Right lobe of liver (tissue), 6 donors: Measurements from ENCODE around the gene RNLS. TPM values are rescaled to one million over a fixed set of nuclear protein-coding genes. Genes with fewer than 3 reads are reported as not detected.

Source experiments
- ATAC-seq, 4 donors: fragments of 200-7000 bp; cut with Tn5 transposase; one replicate each; pipeline ENCODE4 v1.9.1; 2020; ENCODE audit warnings: mild to moderate bottlenecking in 4 of 4, moderate library complexity in 4 of 4
- DNase-seq, 3 donors: peaks; one replicate each; pipeline ENCODE4 v3.0.0-alpha.2; 2020
- H3K27ac ChIP-seq, 3 donors: fragments of 200-600 bp; one replicate each; pipeline ENCODE4 v1.8.0; 2022
- H3K27me3 ChIP-seq, 2 donors: fragments of 200-600 bp; one replicate each; pipeline ENCODE4 v1.8.0; 2022
- H3K36me3 ChIP-seq, 4 donors: fragments of 200-600 bp; sonication (generic) in 1 of 4; one replicate each; pipeline versions ENCODE4 v1.5.1 to v1.8.0; 2017 to 2022; ENCODE audit warnings: control low read depth in 1 of 4
- H3K4me1 ChIP-seq, 4 donors: fragments of 200-600 bp; sonication (generic) in 1 of 4; one replicate each; pipeline versions ENCODE4 v1.5.1 to v1.8.0; 2017 to 2022; ENCODE audit warnings: control low read depth in 1 of 4
- H3K4me3 ChIP-seq, 3 donors: fragments of 200-600 bp; one replicate each; pipeline ENCODE4 v1.8.0; 2022
- H3K9me3 ChIP-seq, 4 donors: fragments of 200-600 bp; sonication (generic) in 1 of 4; one replicate each; pipeline versions ENCODE4 v1.5.1 to v1.8.0; 2017 to 2022; ENCODE audit warnings: control low read depth in 1 of 4
- POLR2A ChIP-seq: fragments of 450-650 bp; IDR thresholded peaks from one replicate; pipeline ENCODE4 v1.6.1; 2017; ENCODE audit warnings: antibody characterized with exemption, mild to moderate bottlenecking
- WGBS: methylation state at CpG from one replicate; pipeline ENCODE4 v1.1.6; 2018; ENCODE audit warnings: low coverage, low lambda C conversion rate; ENCODE audit not compliant: insufficient coverage; ENCODE audit errors: missing lambda C conversion rate; 5-methylcytosine and 5-hydroxymethylcytosine counted together
- intact Hi-C, 2 donors: fragments of 100-400 bp; cut with DNase I; formaldehyde crosslinking; loops; one replicate each; pipeline versions ENCODE4 v1.11.2 to v1.14.1; 2022
- total RNA-seq, 6 experiments: library from RNA; depleted of rRNA in 2 of 6; stranded (reverse); fragments of >200 nt in 2 of 6; fragmentation: NEBNext Ultra II Directional in 3 of 6; extraction: Animal tissue kit (Norgen Biotek cat#: 25700) in 3 of 6; gene quantifications; one replicate each; pipeline versions ENCODE4 v1.1.0 to v1.2.4, GENCODE V29; 2016 to 2023
- TF ChIP-seq, protein P1 (sequence below), 4 donors: fragments of 200-600 bp in 3 of 4; fragments of 450-650 bp in 1 of 4; IDR thresholded peaks; one replicate each; pipeline versions ENCODE4 v1.5.1 to v1.8.0; 2016 to 2022; ENCODE audit warnings: antibody characterized with exemption in 4 of 4, mild to moderate bottlenecking in 2 of 4
- donor health status: DM: no; HTN: yes; CAD: no.
- donor health status: DM: no; HTN: no; CAD: no.
- donor health status: DM: no; HTN: no; CAD: no.
- donor health status: DM: no; HTN: yes; CAD: no.
- donor health status: DM: no; HTN: yes; CAD: no.

RNLS gene
- total RNA-seq, 6 experiments from 2014 or later, result 5.9 to 10.5 (median 7.3) TPM

- 86% methylated on average over 2 of the region's 2 CpGs for WGBS
- intact Hi-C loops, result no loop called here
- Histone ChIP-seq H3K36me3 (no peaks in the 10 kb centered on the region), H3K9me3 (no peaks in the 10 kb centered on the region), H3K4me3 (no peak within 1 kb of the TSS), H3K27me3 (no peaks in the 10 kb centered on the region), H3K4me1 (no peaks in the 10 kb centered on the region), H3K27ac (no peak within 1 kb of the TSS)
- DNase-seq (no peak), ATAC-seq (no peak)
- no peak for TF ChIP-seq POLR2A
- TF ChIP-seq, protein P1, sequence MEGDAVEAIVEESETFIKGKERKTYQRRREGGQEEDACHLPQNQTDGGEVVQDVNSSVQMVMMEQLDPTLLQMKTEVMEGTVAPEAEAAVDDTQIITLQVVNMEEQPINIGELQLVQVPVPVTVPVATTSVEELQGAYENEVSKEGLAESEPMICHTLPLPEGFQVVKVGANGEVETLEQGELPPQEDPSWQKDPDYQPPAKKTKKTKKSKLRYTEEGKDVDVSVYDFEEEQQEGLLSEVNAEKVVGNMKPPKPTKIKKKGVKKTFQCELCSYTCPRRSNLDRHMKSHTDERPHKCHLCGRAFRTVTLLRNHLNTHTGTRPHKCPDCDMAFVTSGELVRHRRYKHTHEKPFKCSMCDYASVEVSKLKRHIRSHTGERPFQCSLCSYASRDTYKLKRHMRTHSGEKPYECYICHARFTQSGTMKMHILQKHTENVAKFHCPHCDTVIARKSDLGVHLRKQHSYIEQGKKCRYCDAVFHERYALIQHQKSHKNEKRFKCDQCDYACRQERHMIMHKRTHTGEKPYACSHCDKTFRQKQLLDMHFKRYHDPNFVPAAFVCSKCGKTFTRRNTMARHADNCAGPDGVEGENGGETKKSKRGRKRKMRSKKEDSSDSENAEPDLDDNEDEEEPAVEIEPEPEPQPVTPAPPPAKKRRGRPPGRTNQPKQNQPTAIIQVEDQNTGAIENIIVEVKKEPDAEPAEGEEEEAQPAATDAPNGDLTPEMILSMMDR (IDR thresholded peaks at IDR 0.05), result no peak
These were observed 3.3 kb upstream of the RNLS start, which contains the start of gene LIPJ for GRCh38 chr10:88586462-88586861. Gene LIPJ (plus strand): TSS chr10:88586762. CDS start chr10:88590688, 3,926 bp downstream.

GRCh38 chr10:88583584-88583957 is 453 bp upstream of the RNLS start:
- Histone ChIP-seq H3K27me3 (no peaks in the 10 kb centered on the region), H3K9me3 (no peaks in the 10 kb centered on the region), H3K36me3 (no peaks in the 10 kb centered on the region), H3K27ac (peak overlapping the region; percentile 76 to 91 (median 84)), H3K4me3 (peak overlapping the region; percentile 47 to 77 (median 73)), H3K4me1 (no peaks in the 10 kb centered on the region)
- intact Hi-C loops, result no loop called here
- DNase-seq (no peak), ATAC-seq (no peak)
- 57% methylated on average over 7 of the region's 7 CpGs for WGBS
- TF ChIP-seq POLR2A, result no peak
- TF ChIP-seq, protein P1 (IDR thresholded peaks at IDR 0.05), result no peak

DNA sequence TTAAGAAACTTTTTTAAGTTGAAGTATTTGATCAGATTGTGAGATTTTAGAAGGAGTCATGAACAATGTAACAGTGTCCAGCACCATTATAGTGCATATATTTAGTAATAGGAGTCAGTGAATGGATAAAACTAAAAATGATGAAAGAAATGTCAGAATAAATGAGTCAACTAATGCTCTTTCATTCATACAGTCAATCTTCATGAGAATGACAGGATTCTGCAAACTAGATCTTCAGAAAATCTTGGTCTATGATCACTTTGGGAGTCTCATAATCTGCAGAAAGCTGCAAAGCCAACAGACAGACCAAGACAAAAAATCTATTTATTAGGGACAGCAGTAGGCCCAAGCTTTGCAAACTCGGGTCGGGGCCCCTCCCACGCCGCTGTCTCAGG is 710 bp downstream of the RNLS start:
- no peaks in the 10 kb centered on the region for H3K4me1 ChIP-seq
- no peaks in the 10 kb centered on the region for H3K27me3 ChIP-seq
- 0% methylated on average over 4 of the region's 4 CpGs for WGBS
- H3K36me3 ChIP-seq, result no peaks in the 10 kb centered on the region
- no peak for TF ChIP-seq POLR2A
- TF ChIP-seq, protein P1 (IDR thresholded peaks at IDR 0.05), result no peak
- peak overlapping the region; percentile 47 to 77 (median 73) for H3K4me3 ChIP-seq
- peak overlapping the region in 2 of 3 donors; percentile 84 to 91 for H3K27ac ChIP-seq
- DNase-seq (no peak), ATAC-seq (no peak)
- intact Hi-C loops, result no loop called here
- H3K9me3 ChIP-seq, result no peaks in the 10 kb centered on the region

- Histone ChIP-seq H3K27ac (no peak overlapping the region), H3K9me3 (no peaks in the 10 kb centered on the region), H3K4me1 (no peaks in the 10 kb centered on the region), H3K27me3 (no peaks in the 10 kb centered on the region), H3K4me3 (no peak overlapping the region), H3K36me3 (no peaks in the 10 kb centered on the region)
- WGBS, result 0% methylated on average over 1 of the region's 1 CpG
- TF ChIP-seq, protein P1 (IDR thresholded peaks at IDR 0.05), result peak; percentile 37 to 53 (median 47)
- TF ChIP-seq POLR2A, result no peak
- intact Hi-C loops, result no loop called here
- ATAC-seq (peak; percentile 61 to 72 (median 72)), DNase-seq (no peak)
These were observed 18.0 kb downstream of the RNLS start for GRCh38 chr10:88565072-88565471.

DNA sequence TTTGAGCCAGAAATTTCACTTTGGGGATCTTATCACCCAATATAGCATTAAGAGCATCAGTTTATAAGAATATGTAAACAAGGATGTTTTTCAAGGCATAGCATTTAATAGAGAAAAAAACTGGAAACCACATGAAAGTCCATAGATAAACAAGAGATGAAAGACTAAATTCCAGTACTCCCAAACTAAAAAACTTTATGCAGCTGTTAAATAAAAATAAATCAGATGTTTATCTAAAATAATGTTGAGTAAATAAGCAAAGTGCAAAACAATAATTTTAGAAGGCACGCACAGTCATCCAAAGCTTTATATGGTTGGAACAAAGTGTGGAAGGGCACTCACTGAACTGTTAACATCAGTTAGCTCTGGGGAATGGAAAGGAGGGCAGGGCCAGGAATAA is 21.0 kb downstream of the RNLS start:
- DNase-seq (no peak), ATAC-seq (no peak)
- no peaks in the 10 kb centered on the region for H3K27me3 ChIP-seq
- 91% methylated on average over 1 of the region's 1 CpG for WGBS
- H3K9me3 ChIP-seq, result no peaks in the 10 kb centered on the region
- H3K4me1 ChIP-seq, result no peaks in the 10 kb centered on the region
- no peak overlapping the region for H3K4me3 ChIP-seq
- intact Hi-C loops, result no loop called here
- no peaks in the 10 kb centered on the region for H3K36me3 ChIP-seq
- TF ChIP-seq, protein P1 (IDR thresholded peaks at IDR 0.05), result no peak
- no peak for TF ChIP-seq POLR2A
- no peak overlapping the region for H3K27ac ChIP-seq
